T-cell (primary cell): ENCODE results near the gene HEPACAM. TPM values are rescaled to one million over a fixed set of nuclear protein-coding genes. Genes with fewer than 3 reads are reported as not detected.

Experiments
- ATAC-seq, 4 experiments: fragments of 200-7000 bp in 3 of 4; fragments of 150-1000 bp in 1 of 4; cut with Tn5 transposase; replicated peaks in 1 of 4; 1 replicate in 3 of 4; 2 replicates in 1 of 4; pipeline ENCODE4 v1.10.0; 2021; ENCODE audit warnings: moderate library complexity in 3 of 4, mild to moderate bottlenecking in 2 of 4, moderate number of reproducible peaks in 1 of 4
- CTCF ChIA-PET, 2 donors: fragments of 300-600 bp; sonication (Branson Sonifier 250); formaldehyde crosslinking; loops; one replicate each; lab custom pipeline; 2022; ENCODE audit warnings: antibody characterized with exemption in 2 of 2; lab: Charles Lee
- POLR2A ChIA-PET, 2 donors: fragments of 300-600 bp; sonication (Branson Sonifier 250); formaldehyde crosslinking; loops; one replicate each; lab custom pipeline; 2022; ENCODE audit warnings: antibody characterized with exemption in 2 of 2; lab: Charles Lee
- DNase-seq, 35 experiments: peaks; one replicate each; pipeline versions ENCODE4 v3.0.0 to v3.0.0-alpha.2; 2013 to 2023
- H3K27ac ChIP-seq: one replicate; pipeline ENCODE4 v1.5.1; 2013; ENCODE audit warnings: low read length
- H3K27me3 ChIP-seq, 2 experiments: replicated peaks in 1 of 2; 1 replicate in 1 of 2; 2 replicates in 1 of 2; pipeline versions ENCODE4 v1.6.1 to v1.7.0; 2013; ENCODE audit warnings: low read length in 1 of 2, mixed read lengths in 1 of 2; ENCODE audit not compliant: control insufficient read depth in 2 of 2, insufficient read depth in 2 of 2; ENCODE audit errors: extremely low read depth in 1 of 2
- H3K36me3 ChIP-seq, 2 donors: 1 replicate in 1 of 2; 2 replicates in 1 of 2; pipeline versions ENCODE4 v1.6.1 to v1.7.0; 2013; ENCODE audit warnings: low read length in 1 of 2; ENCODE audit not compliant: control insufficient read depth in 2 of 2, insufficient read depth in 1 of 2; ENCODE audit errors: extremely low read depth in 1 of 2
- H3K4me1 ChIP-seq, 2 experiments: 1 replicate in 1 of 2; 2 replicates in 1 of 2; pipeline versions ENCODE4 v1.6.1 to v1.7.0; 2013; ENCODE audit warnings: low read length in 2 of 2, mixed read lengths in 1 of 2; ENCODE audit not compliant: insufficient read depth in 2 of 2, control insufficient read depth in 1 of 2; ENCODE audit errors: extremely low read depth in 1 of 2
- H3K4me3 ChIP-seq, 2 donors: 1 replicate in 1 of 2; 2 replicates in 1 of 2; pipeline versions ENCODE4 v1.5.1 to v1.7.0; 2013; ENCODE audit warnings: mild to moderate bottlenecking in 2 of 2, low read length in 1 of 2, moderate library complexity in 1 of 2; ENCODE audit not compliant: control insufficient read depth in 1 of 2; ENCODE audit errors: extremely low read depth in 1 of 2
- H3K9me3 ChIP-seq: 2 replicates; pipeline ENCODE4 v1.7.0; 2013
- H3K27ac Mint-ChIP-seq, 2 donors: one replicate each; pipeline ENCODE4 v1.8.0; 2020 to 2021; ENCODE audit warnings: mild to moderate bottlenecking in 2 of 2, mixed read lengths in 2 of 2
- H3K27me3 Mint-ChIP-seq, 2 donors: one replicate each; pipeline ENCODE4 v1.8.0; 2021 to 2022; ENCODE audit warnings: mixed read lengths in 2 of 2
- H3K36me3 Mint-ChIP-seq: one replicate; pipeline ENCODE4 v1.8.0; 2021; ENCODE audit warnings: mixed read lengths
- H3K4me1 Mint-ChIP-seq, 3 donors: one replicate each; pipeline ENCODE4 v1.8.0; 2020 to 2022; ENCODE audit warnings: mixed read lengths in 3 of 3, mild to moderate bottlenecking in 1 of 3
- H3K4me3 Mint-ChIP-seq, 3 donors: one replicate each; pipeline ENCODE4 v1.8.0; 2020 to 2022; ENCODE audit warnings: mild to moderate bottlenecking in 3 of 3, mixed read lengths in 3 of 3, moderate library complexity in 3 of 3
- H3K9me3 Mint-ChIP-seq, 3 donors: one replicate each; pipeline ENCODE4 v1.8.0; 2020 to 2022; ENCODE audit warnings: mixed read lengths in 3 of 3
- WGBS: methylation state at CpG from one replicate; pipeline ENCODE4 v1.1.5; 2013; ENCODE audit warnings: missing lambda C conversion rate; ENCODE audit not compliant: insufficient coverage; 5-methylcytosine and 5-hydroxymethylcytosine counted together
- total RNA-seq, 35 experiments: library from RNA in 6 of 35; stranded (reverse) in 6 of 35; fragments of 120-200 nt in 1 of 35; gene quantifications; one replicate each; pipeline versions ENCODE4 v1.2.1 to v1.2.4 and lab custom pipeline; 2013 to 2026

HEPACAM gene
- total RNA-seq, 5 donors from 2014 or later (not counting 1 experiment from before 2014, with no cell fraction given) = not detected

- H3K27me3 ChIP-seq = peaks cover 0 to 7% of the 10 kb centered on the region in 2 experiments
- POLR2A ChIA-PET = interaction anchor here (1.0 kb wide), 2 partner anchors 22 to 33 kb away, joined by 3 to 4 read pairs; partner anchors contain the start of gene ROBO4 (in 1 of the 2)
Observed at GRCh38 chr11:124919898-124920297, 15.9 kb downstream of the HEPACAM start.

GRCh38 chr11:124918950-124919349 lies 16.9 kb downstream of the HEPACAM start, which contains the start of gene HEPN1:
HEPN1 (plus strand) TSS chr11:124919250.
- no peak within 1 kb of the TSS for H3K4me3 ChIP-seq
- Mint-ChIP-seq H3K27me3 (peaks cover 3 to 5% of the 10 kb centered on the region in 2 donors), H3K4me3 (peak within 1 kb of the TSS in 1 of 3 donors; percentile 65), H3K4me1 (peaks cover 20 to 22% (median 22%) of the 10 kb centered on the region in 3 donors), H3K36me3 (no peaks in the 10 kb centered on the region), H3K9me3 (no peaks in the 10 kb centered on the region), H3K27ac (no peak within 1 kb of the TSS)
- peaks cover 14 to 37% of the 10 kb centered on the region in 2 experiments for H3K4me1 ChIP-seq
- WGBS = 92% methylated on average over 3 of the region's 3 CpGs
- ATAC-seq (no peak), DNase-seq (no peak)
- CTCF ChIA-PET = interaction anchor here in 1 of 2 donors (1.5 kb wide), 1 partner anchor 42 kb away, joined by 5 read pairs; no protein-coding TSS in a partner anchor
- POLR2A ChIA-PET = no interaction called here
- peaks cover 0 to 7% of the 10 kb centered on the region in 2 experiments for H3K27me3 ChIP-seq
- no peaks in the 10 kb centered on the region for H3K9me3 ChIP-seq
- H3K36me3 ChIP-seq = no peaks in the 10 kb centered on the region
- no peak within 1 kb of the TSS for H3K27ac ChIP-seq

More at GRCh38 chr11:124919898-124920297, 15.9 kb downstream of the HEPACAM start:
- Mint-ChIP-seq H3K36me3 (no peaks in the 10 kb centered on the region), H3K27me3 (peaks cover 3% of the 10 kb centered on the region in 2 donors), H3K9me3 (no peaks in the 10 kb centered on the region), H3K4me3 (peak overlapping the region in 1 of 3 donors; percentile 65), H3K27ac (no peak overlapping the region), H3K4me1 (peaks cover 24 to 28% (median 25%) of the 10 kb centered on the region in 3 donors)
- Histone ChIP-seq H3K4me3 (no peak overlapping the region), H3K9me3 (no peaks in the 10 kb centered on the region), H3K27ac (no peak overlapping the region), H3K4me1 (peaks cover 14 to 37% of the 10 kb centered on the region in 2 experiments), H3K36me3 (no peaks in the 10 kb centered on the region)
- CTCF ChIA-PET = interaction anchor here (0.5 to 1.5 kb wide), 8 partner anchors 21 to 945 kb away, joined by 3 to 12 read pairs (median 4); no protein-coding TSS in a partner anchor
- ATAC-seq = no peak
- no peak for DNase-seq
- WGBS = no CpG with 5 or more reads among the region's 2 CpGs

- Mint-ChIP-seq H3K4me3 (no peak overlapping the region), H3K27ac (no peak overlapping the region), H3K4me1 (peaks cover 6 to 8% (median 6%) of the 10 kb centered on the region in 3 donors), H3K36me3 (no peaks in the 10 kb centered on the region), H3K27me3 (peaks cover 3 to 5% of the 10 kb centered on the region in 2 donors), H3K9me3 (peaks cover 0 to 6% (median 2%) of the 10 kb centered on the region in 3 donors)
- ChIA-PET POLR2A (no interaction called here), CTCF (interaction anchor here in 1 of 2 donors (0.6 kb wide), 1 partner anchor 207 kb away, joined by 7 read pairs; no protein-coding TSS in a partner anchor)
- Histone ChIP-seq H3K9me3 (no peaks in the 10 kb centered on the region), H3K27me3 (peaks cover 0 to 7% of the 10 kb centered on the region in 2 experiments), H3K4me1 (peaks cover 4 to 20% of the 10 kb centered on the region in 2 experiments), H3K27ac (no peak overlapping the region), H3K4me3 (no peak overlapping the region), H3K36me3 (no peaks in the 10 kb centered on the region)
- 81% methylated on average over 3 of the region's 6 CpGs for WGBS
- DNase-seq (no peak), ATAC-seq (no peak)
Observed at GRCh38 chr11:124917115-124917637, 18.7 kb downstream of the HEPACAM start.

- H3K27ac Mint-ChIP-seq = no peak overlapping the region
Observed at GRCh38 chr11:124916370-124916710, 19.5 kb downstream of the HEPACAM start.

GRCh38 chr11:124915541-124916369 lies 20.1 kb downstream of the HEPACAM start:
- Histone ChIP-seq H3K36me3 (no peaks in the 10 kb centered on the region), H3K27me3 (peaks cover 0 to 4% of the 10 kb centered on the region in 2 experiments), H3K27ac (no peak overlapping the region), H3K4me1 (peaks cover 0 to 8% of the 10 kb centered on the region in 2 experiments), H3K9me3 (no peaks in the 10 kb centered on the region), H3K4me3 (no peak overlapping the region)
- DNase-seq = peak in 3 of 35 experiments; percentile 8 to 30 (median 11)
- peak in 1 of 4 experiments; percentile 43 for ATAC-seq
- WGBS = 87% methylated on average over 2 of the region's 3 CpGs
- H3K27ac Mint-ChIP-seq = no peak overlapping the region
- peaks cover 0 to 2% (median 2%) of the 10 kb centered on the region in 3 donors for H3K4me1 Mint-ChIP-seq
- H3K4me3 Mint-ChIP-seq = no peak overlapping the region
- H3K27me3 Mint-ChIP-seq = peaks cover 3 to 6% of the 10 kb centered on the region in 2 donors
- ChIA-PET CTCF (interaction anchor here in 1 of 2 donors (0.7 kb wide), 1 partner anchor 22 kb away, joined by 3 read pairs; no protein-coding TSS in a partner anchor), POLR2A (no interaction called here)
- peaks cover 5 to 13% (median 7%) of the 10 kb centered on the region in 3 donors for H3K9me3 Mint-ChIP-seq
- peaks cover 5% of the 10 kb centered on the region for H3K36me3 Mint-ChIP-seq

More at GRCh38 chr11:124916370-124916710, 19.5 kb downstream of the HEPACAM start:
- H3K27ac ChIP-seq = no peak overlapping the region
- POLR2A ChIA-PET = no interaction called here
- H3K9me3 Mint-ChIP-seq = peaks cover 5 to 13% (median 7%) of the 10 kb centered on the region in 3 donors
- H3K27me3 ChIP-seq = peaks cover 0 to 6% of the 10 kb centered on the region in 2 experiments
- H3K36me3 Mint-ChIP-seq = peaks cover 5% of the 10 kb centered on the region
- no peaks in the 10 kb centered on the region for H3K36me3 ChIP-seq
- H3K4me3 ChIP-seq = no peak overlapping the region
- peaks cover 0 to 3% (median 3%) of the 10 kb centered on the region in 3 donors for H3K4me1 Mint-ChIP-seq
- no peaks in the 10 kb centered on the region for H3K9me3 ChIP-seq
- ATAC-seq (no peak), DNase-seq (no peak)
- H3K4me3 Mint-ChIP-seq = no peak overlapping the region
- H3K4me1 ChIP-seq = peaks cover 1 to 11% of the 10 kb centered on the region in 2 experiments
- peaks cover 3 to 6% of the 10 kb centered on the region in 2 donors for H3K27me3 Mint-ChIP-seq
- CTCF ChIA-PET = interaction anchor here in 1 of 2 donors (0.6 kb wide), 1 partner anchor 208 kb away, joined by 7 read pairs; no protein-coding TSS in a partner anchor

- no peak overlapping the region for H3K27ac Mint-ChIP-seq
- H3K36me3 Mint-ChIP-seq = no peaks in the 10 kb centered on the region
- no peak overlapping the region for H3K4me3 ChIP-seq
- H3K36me3 ChIP-seq = no peaks in the 10 kb centered on the region
- ATAC-seq = no peak
- DNase-seq = no peak
- H3K4me3 Mint-ChIP-seq = no peak overlapping the region
- CTCF ChIA-PET = no interaction called here
- H3K27me3 Mint-ChIP-seq = peaks cover 6 to 15% of the 10 kb centered on the region in 2 donors
- POLR2A ChIA-PET = no interaction called here
- WGBS = no CpG with 5 or more reads among the region's 1 CpG
- no peak overlapping the region for H3K27ac ChIP-seq
- H3K27me3 ChIP-seq = peaks cover 0 to 10% of the 10 kb centered on the region in 2 experiments
- H3K9me3 Mint-ChIP-seq = peaks cover 0 to 5% (median 0%) of the 10 kb centered on the region in 3 donors
- peaks cover 0 to 4% (median under 1%) of the 10 kb centered on the region in 3 donors for H3K4me1 Mint-ChIP-seq
- H3K9me3 ChIP-seq = no peaks in the 10 kb centered on the region
- H3K4me1 ChIP-seq = peaks cover 0 to 2% of the 10 kb centered on the region in 2 experiments
Observed at GRCh38 chr11:124902616-124903015, 33.2 kb downstream of the HEPACAM start.
